ENCODE measurements around the gene OR52H1. TPM values are rescaled to one million over a fixed set of nuclear protein-coding genes. Genes with fewer than 3 reads are reported as not detected.

Gene OR52H1
- total RNA-seq, 1 donor from 2014 or later, result not detected

DNA sequence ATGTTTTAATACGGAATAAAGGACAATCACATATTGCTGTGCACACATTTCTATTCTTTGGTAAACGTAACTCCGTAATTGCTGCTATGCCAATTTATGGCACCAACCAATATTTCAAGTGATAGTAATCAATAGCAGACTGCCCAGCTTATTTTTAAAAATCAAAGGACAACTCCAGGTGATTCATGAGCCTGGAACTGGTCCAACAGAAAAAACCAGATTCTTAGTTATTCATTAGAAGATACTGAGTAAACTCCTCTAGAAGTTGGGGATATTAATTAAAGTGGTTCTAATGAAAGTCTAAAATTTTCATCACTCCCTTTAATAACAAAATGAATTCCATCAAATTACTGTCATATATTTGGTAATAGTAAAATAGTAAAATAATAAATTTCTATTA, 9.4 kb upstream of the OR52H1 start:
- Histone ChIP-seq H3K9me3 (ENCODE audit: low read depth) (no peaks in the 10 kb centered on the region), H3K9ac (no peak overlapping the region), H2AFZ (replicated peaks) (no peak overlapping the region), H3K27me3 (no peaks in the 10 kb centered on the region), H3K79me2 (ENCODE audit: low read depth) (no peaks in the 10 kb centered on the region), H3K4me3 (no peak overlapping the region), H4K20me1 (ENCODE audit: low read depth) (no peaks in the 10 kb centered on the region), H3K36me3 (no peaks in the 10 kb centered on the region), H3F3A (ENCODE audit: low read depth) (no peaks in the 10 kb centered on the region), H3K27ac (no peak overlapping the region), H3K4me2 (no peak overlapping the region), H3K4me1 (no peaks in the 10 kb centered on the region)
- H3K4me1 Mint-ChIP-seq, result peaks cover 3% of the 10 kb centered on the region
- no peaks in the 10 kb centered on the region for H3K9me3 Mint-ChIP-seq
- no peak overlapping the region for H3K4me3 Mint-ChIP-seq
- no peak for DNase-seq (ENCODE audit: low spot score)
- TF ChIP-seq CTCF (IDR thresholded peaks at IDR 0.05), result no peak
- TF ChIP-seq EZH2 (IDR thresholded peaks at IDR 0.05), result no peak
- no peak for TF ChIP-seq EZH2phosphoT487 (IDR thresholded peaks at IDR 0.05)
- no peaks in the 10 kb centered on the region for H3K36me3 Mint-ChIP-seq
- H3K27me3 Mint-ChIP-seq (ENCODE audit: insufficient read depth, low read depth), result no peaks in the 10 kb centered on the region
- no peak overlapping the region for H3K27ac Mint-ChIP-seq

- Mint-ChIP-seq H3K27ac (no peak overlapping the region), H3K4me1 (peaks cover 1% of the 10 kb centered on the region), H3K27me3 (ENCODE audit: insufficient read depth, low read depth) (no peaks in the 10 kb centered on the region), H3K4me3 (no peak overlapping the region), H3K36me3 (no peaks in the 10 kb centered on the region), H3K9me3 (no peaks in the 10 kb centered on the region)
- H3K9me3 ChIP-seq (ENCODE audit: low read depth), result no peaks in the 10 kb centered on the region
- H3K9ac ChIP-seq, result no peak overlapping the region
- H3K27ac ChIP-seq, result no peak overlapping the region
- H4K20me1 ChIP-seq (ENCODE audit: low read depth), result no peaks in the 10 kb centered on the region
- H3K79me2 ChIP-seq (ENCODE audit: low read depth), result no peaks in the 10 kb centered on the region
- no peak for DNase-seq (ENCODE audit: low spot score)
- no peak for TF ChIP-seq CTCF (IDR thresholded peaks at IDR 0.05)
- TF ChIP-seq EZH2phosphoT487 (IDR thresholded peaks at IDR 0.05), result no peak
- TF ChIP-seq EZH2 (IDR thresholded peaks at IDR 0.05), result no peak
- H3K27me3 ChIP-seq, result no peaks in the 10 kb centered on the region
- no peak overlapping the region for H3K4me2 ChIP-seq
- H2AFZ ChIP-seq (replicated peaks), result no peak overlapping the region
- H3K4me3 ChIP-seq, result no peak overlapping the region
- no peaks in the 10 kb centered on the region for H3F3A ChIP-seq (ENCODE audit: low read depth)
- H3K4me1 ChIP-seq, result no peaks in the 10 kb centered on the region
- no peaks in the 10 kb centered on the region for H3K36me3 ChIP-seq
These were observed 8.4 kb upstream of the OR52H1 start for GRCh38 chr11:5556596-5557188.

- H3K36me3 Mint-ChIP-seq, result no peaks in the 10 kb centered on the region
- H3K79me2 ChIP-seq (ENCODE audit: low read depth), result no peaks in the 10 kb centered on the region
- H4K20me1 ChIP-seq (ENCODE audit: low read depth), result no peaks in the 10 kb centered on the region
- DNase-seq (ENCODE audit: low spot score), result no peak
- no peaks in the 10 kb centered on the region for H3K27me3 Mint-ChIP-seq (ENCODE audit: insufficient read depth, low read depth)
- H3K9ac ChIP-seq, result no peak overlapping the region
- no peak overlapping the region for H3K27ac ChIP-seq
- H3K4me1 Mint-ChIP-seq, result no peaks in the 10 kb centered on the region
- H3F3A ChIP-seq (ENCODE audit: low read depth), result no peaks in the 10 kb centered on the region
- H3K27ac Mint-ChIP-seq, result no peak overlapping the region
- no peak overlapping the region for H3K4me3 Mint-ChIP-seq
- no peaks in the 10 kb centered on the region for H3K27me3 ChIP-seq
- no peaks in the 10 kb centered on the region for H3K36me3 ChIP-seq
- no peaks in the 10 kb centered on the region for H3K4me1 ChIP-seq
- H3K9me3 ChIP-seq (ENCODE audit: low read depth), result no peaks in the 10 kb centered on the region
- no peak for TF ChIP-seq EZH2phosphoT487 (IDR thresholded peaks at IDR 0.05)
- TF ChIP-seq CTCF (IDR thresholded peaks at IDR 0.05), result peak; percentile 33
- H3K4me3 ChIP-seq, result no peak overlapping the region
- H3K9me3 Mint-ChIP-seq, result no peaks in the 10 kb centered on the region
- H3K4me2 ChIP-seq, result no peak overlapping the region
- H2AFZ ChIP-seq (replicated peaks), result no peak overlapping the region
These were observed 5.0 kb upstream of the OR52H1 start for GRCh38 chr11:5553343-5553742.

All from neural progenitor cell (in vitro differentiated cells).